GM19193 (cell line): ENCODE measurements around the gene C1QTNF1.

ENCODE experiments used
- POLR2A ChIP-seq: IDR thresholded peaks from 4 replicates; pipeline ENCODE4 v1.6.1; 2011; ENCODE audit not compliant: insufficient read depth, insufficient read length; ENCODE audit errors: extremely low read depth

Gene C1QTNF1

DNA sequence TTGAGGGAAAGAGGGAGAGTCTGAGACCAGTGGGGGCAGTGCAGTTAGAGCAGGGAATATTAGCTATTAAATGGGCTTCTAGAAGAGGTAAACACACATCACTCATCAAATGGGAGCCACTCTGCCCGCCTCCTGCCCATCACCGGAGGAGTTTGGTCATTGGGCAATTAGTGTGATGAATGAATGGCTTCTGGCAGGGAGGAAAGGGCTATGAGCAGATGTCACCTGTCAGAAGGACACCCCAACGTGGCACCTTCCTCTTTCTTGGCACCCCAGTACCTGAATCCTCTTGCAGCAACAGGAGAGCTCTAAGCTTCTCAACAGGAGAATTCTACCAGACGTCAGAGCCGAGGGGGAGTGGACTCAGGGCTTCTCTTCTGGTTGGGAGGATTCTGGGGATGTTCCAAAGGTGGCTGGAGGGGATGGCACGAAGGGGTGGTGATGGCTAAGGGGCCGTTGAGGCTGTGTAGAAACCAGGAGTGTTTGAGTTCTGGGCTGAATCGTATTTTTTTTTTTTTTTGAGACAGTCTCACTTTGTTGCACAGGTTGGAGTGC lies 11.0 kb downstream of the C1QTNF1 start:
- TF ChIP-seq POLR2A, result no peak

- no peak for TF ChIP-seq POLR2A
Measured at GRCh38 chr17:79035686-79036085, 11.7 kb downstream of the C1QTNF1 start.

- no peak for TF ChIP-seq POLR2A
Measured at GRCh38 chr17:79036181-79036580, 12.2 kb downstream of the C1QTNF1 start.

DNA sequence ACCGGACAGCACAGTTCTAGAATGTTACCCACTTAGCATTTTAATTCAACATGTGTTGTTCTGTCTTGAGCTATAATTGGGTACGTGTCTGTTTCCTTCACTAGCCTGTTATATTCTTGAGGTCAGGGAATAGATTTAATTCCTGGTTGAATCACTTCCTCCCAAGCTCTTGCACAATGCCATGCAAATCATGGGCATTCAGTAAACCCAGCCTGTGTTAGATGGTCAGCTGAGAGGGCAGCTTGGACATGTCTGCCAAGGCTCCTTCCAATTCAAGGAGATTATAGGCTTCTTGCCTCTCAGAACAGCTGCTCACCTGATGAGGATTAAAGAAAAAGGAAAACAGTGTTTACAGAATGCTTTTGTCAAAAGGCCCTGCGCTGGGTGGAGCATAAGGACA lies 12.6 kb downstream of the C1QTNF1 start:
- TF ChIP-seq POLR2A, result no peak

- no peak for TF ChIP-seq POLR2A
Measured at GRCh38 chr17:79038545-79039135, 14.7 kb downstream of the C1QTNF1 start.

- no peak for TF ChIP-seq POLR2A
Measured at GRCh38 chr17:79039171-79039570, 15.2 kb downstream of the C1QTNF1 start.

GRCh38 chr17:79039886-79040285 lies 15.9 kb downstream of the C1QTNF1 start:
- TF ChIP-seq POLR2A, result no peak

DNA sequence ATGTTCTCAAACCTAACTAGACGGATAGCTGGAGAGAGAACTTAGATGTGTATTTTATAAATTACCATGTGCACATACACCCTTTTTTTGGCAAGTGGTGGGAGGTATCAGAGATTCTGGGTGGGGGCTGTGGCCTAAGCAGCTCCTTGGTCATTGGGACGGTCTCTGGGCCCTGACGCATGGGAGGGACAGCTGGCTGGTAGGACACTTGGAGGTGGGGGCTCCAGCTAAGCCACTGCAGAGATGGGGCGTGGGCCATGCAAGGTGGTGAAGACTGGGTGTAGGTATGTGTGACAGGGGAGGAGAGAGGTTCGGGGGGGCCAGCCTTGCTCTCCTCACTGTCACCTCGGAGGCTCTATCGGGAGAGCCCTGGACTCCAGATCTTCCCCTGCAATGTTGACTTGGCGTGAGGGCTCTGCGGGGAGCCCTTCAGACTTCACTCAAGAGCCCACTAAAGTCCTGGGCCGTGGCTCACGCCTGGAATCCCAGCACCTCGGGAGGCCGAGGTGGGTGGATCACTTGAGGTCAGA lies 17.1 kb downstream of the C1QTNF1 start:
- no peak for TF ChIP-seq POLR2A

GRCh38 chr17:79041723-79042420 lies 17.9 kb downstream of the C1QTNF1 start:
- TF ChIP-seq POLR2A, result no peak

GRCh38 chr17:79042421-79043190 lies 18.6 kb downstream of the C1QTNF1 start:
- no peak for TF ChIP-seq POLR2A

DNA sequence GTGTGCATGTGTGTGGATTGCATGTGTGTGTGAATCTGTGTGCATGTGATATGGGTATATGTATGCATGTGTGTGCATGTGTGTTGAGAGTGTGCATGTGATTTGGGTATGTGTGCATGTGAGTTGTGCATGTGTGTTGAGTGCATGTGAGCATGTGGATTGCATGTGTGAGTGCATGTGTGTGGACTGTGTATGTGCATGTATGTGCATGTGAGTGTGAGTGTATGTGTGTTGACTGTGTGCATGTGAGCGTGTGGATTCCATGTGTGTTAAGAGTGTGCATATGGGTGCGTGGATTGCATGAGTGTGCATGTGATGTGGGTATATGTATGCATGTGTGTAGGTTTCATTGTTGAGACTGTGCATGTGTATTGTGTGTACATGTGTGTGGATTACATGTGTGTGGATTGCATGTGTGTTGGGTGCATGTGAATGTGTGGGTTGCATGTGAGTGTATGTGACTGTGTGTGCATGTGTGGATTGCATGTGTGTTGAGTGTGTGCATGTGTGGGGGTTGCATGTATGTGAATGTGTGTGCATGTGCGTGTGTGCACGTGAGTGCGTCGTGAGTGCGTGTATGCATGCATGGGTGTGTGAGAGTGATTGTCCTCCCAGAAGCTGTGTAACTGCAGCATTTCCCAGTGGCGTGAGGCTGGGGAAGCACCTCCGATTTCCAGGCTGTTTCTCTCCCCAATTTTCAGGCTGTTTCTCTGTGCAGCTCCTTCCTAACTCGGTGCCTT lies 19.4 kb downstream of the C1QTNF1 start:
- TF ChIP-seq POLR2A, result no peak

DNA sequence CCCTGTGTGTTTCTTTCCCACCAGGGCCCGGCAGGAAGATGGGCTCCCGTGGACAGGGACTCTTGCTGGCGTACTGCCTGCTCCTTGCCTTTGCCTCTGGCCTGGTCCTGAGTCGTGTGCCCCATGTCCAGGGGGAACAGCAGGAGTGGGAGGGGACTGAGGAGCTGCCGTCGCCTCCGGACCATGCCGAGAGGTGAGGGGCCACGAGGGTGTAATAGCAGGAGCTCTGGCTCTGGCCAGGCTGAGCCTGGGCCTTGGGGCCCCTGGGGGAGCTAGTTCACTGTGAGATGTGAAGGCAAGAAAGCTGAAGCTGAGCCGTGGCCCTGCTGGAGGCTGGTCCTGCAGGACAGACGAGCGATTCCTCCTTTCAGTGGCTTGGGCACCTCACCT lies 20.0 kb downstream of the C1QTNF1 start:
- TF ChIP-seq POLR2A, result no peak

DNA sequence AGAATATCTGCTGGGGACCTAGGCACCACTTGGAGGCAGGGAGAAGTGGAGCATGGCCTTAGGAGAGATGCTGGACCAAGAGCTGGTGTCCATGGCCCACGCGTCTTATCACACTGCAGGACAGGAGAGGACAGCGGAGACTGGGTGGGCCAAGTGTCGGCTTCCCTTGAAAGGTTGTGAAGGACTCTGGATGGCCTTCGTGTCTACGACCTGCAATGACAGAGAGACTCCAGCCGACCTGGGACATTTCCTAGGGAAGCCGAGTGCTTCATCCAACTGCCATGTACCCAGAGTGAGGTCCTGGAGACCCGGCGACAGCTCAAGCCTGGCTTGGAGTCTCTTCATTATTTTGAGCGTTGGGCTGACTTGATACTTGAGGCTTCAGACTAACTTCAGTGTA lies 20.5 kb downstream of the C1QTNF1 start:
- TF ChIP-seq POLR2A, result no peak

DNA sequence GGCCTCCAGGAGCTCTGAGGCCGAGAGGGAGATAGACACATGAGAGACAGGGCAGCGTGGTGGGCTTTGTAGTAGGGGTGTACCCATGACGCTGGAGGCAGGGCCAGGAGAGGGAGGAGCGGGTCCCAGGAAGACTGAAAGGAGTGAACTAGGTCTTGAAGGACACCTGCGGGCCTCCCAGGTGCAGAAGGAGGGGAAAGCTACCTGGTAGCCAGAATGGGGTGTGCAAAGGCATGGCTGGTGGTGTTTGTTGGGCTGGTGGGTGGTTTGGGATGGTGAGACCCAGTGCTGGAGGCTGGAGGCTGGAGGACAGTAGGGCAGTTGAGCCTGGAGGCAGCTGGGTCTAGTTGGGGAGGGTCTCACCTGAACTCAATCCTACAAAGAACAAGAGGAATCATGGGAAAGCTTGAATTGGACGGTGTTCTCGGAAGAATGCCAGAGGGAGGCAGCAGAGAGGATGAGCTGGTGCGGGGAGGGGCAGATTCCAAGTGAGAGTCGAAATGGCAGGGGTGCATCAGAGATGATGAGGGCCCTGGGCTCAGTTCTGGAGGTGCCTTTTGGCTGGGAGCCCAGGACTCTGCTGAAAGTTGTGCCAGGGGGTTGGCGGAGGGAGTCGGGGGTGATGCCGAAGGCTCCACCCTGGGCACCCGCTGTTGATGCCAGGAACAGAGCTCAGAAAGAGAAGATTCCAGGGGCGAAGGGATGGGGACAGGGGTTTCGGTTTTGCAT lies 21.2 kb downstream of the C1QTNF1 start:
- TF ChIP-seq POLR2A, result no peak
